Muscle of back (tissue), 11 donors: Measurements from ENCODE around the gene RBM6. TPM values are rescaled to one million over a fixed set of nuclear protein-coding genes. Genes with fewer than 3 reads are reported as not detected.
"Not testable (repeated sequence)": the region's sequence is repeated elsewhere in the genome, so short reads cannot be mapped to it uniquely, and the experiment has no call there.

Source experiments
- DNase-seq, 3 donors: peaks; one replicate each; pipeline versions ENCODE4 v3.0.0 to v3.0.0-alpha.2; 2013
- polyA plus RNA-seq, 10 donors: library from polyadenylated mRNA; unstranded; fragments of 120-200 nt; gene quantifications; one replicate each; pipeline ENCODE4 v1.2.1, GENCODE V29; 2013; ENCODE audit not compliant: insufficient read length in 10 of 10

The RBM6 gene
- polyA plus RNA-seq, 10 donors = 50.5 to 97.3 (median 67.6) TPM

GRCh38 chr3:49976942-49977341 is 37.0 kb downstream of the RBM6 start:
- DNase-seq = no peak

DNA sequence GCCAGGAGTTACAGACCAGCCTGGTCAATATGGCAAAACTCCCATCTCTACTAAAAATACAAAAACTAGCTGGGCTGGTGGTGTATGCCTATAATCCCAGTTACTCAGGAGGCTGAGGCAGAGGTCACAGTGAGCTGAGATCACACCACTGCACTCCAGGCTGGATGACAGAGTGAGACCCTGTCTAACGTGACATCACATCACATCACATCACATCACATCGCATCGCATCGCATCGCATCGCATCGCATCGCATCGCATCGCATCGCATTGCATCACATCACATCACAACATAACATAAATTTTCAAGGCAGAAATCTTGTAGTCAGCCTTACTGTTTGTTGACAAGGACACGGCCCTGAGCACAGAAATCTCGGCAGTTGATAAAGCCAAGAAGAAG is 44.4 kb downstream of the RBM6 start:
- no peak for DNase-seq

- DNase-seq = no peak
Observed at GRCh38 chr3:49992326-49992725, 52.4 kb downstream of the RBM6 start.

DNA sequence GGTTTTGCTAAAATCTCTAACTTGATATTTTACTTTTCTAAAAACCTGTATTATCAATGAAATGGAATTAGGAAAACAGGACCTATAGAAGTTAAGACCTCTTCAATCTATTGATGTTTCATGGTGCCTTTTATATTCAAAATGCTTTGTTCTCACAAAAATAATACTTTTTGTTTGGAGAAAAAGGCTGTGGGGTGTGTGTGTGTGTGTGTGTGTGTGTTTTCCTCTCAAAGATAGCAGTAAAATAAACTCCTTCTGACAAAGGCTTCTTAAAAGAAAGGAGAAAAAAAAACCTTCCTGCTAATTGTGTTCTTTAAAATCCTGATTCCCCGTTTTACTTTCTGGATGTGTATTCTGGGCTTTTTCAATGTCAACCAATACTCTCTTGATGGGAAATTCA is 54.5 kb downstream of the RBM6 start:
- no peak for DNase-seq

DNA sequence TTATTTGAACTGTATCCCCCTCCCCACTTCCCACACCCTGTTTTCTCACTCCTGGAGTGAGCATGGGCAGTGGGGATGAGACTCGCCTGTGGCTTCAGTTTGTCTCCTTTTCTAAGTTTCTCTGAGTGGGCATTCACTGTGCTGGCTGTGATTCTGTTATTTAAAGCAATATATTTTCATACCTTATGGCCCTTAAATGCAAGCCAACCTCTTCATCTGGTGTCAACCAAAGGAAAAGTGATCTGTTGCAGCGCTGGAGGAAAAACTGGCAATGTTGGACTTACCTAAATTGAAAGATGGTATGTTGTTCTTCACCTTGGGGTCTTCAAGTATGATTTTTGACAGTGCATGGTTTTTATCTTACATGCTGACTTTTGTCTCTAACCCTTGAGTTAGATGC is 56.1 kb downstream of the RBM6 start:
- no peak for DNase-seq

GRCh38 chr3:49997862-49998261 is 57.9 kb downstream of the RBM6 start:
- DNase-seq = no peak

DNA sequence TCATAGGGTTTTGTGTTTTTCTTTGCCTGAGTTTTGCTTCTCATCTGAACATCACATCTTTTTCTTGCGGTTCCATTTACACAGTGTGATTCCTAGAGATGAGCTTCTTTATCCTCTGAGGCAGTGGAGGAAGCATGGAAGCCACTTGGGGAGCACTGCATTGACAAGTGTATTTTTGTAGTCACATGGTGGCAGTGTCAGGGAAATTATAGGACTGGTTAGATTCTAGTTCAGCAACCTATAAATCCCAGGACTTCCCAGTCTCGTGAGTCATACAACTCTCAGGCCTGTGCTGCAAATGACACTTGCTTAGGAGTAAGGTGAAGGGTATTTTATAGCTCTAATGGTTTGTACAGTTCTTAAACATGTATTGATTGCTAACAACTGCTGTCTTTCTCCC is 58.4 kb downstream of the RBM6 start:
- DNase-seq = no peak

DNA sequence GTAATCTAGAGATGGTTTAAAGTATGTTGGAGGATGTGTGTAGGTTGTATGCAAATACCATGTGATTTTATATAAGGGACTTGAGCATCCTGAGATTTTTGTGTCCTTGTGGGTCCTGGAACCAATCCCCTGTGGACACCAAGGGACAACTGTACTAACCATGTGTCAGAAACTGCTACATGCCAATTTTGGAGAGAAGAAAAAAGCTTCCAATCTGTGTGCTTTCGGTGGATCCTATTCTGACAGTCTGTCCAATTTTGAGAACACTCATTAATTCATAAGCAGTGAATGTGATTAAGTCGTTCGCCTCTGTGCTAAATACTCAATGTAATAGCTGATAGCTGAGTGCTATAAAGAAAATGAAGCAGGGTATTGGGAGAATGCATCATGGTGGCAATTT is 61.6 kb downstream of the RBM6 start:
- DNase-seq = no peak

DNA sequence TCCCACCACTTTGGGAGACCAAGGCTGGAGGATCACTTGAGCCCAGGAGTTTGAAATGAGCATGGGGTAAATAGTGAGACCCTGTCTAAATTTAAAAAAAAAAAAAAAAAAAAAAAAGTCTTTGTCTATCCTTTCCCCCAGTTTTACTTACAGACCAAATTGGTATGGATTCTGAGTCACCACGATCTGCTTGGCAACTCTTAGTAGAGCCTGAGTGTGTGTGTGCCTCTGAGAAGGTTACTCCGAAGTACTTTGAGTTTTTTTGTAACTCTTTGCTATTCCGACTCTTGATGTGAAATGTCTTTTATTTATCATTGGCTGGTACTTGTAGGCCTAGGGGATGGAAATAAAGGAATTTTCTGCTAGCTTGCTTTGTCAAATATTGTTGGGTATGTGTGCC is 63.3 kb downstream of the RBM6 start:
- DNase-seq = no peak

- DNase-seq = no peak
Observed at GRCh38 chr3:50003824-50004223, 63.9 kb downstream of the RBM6 start.

DNA sequence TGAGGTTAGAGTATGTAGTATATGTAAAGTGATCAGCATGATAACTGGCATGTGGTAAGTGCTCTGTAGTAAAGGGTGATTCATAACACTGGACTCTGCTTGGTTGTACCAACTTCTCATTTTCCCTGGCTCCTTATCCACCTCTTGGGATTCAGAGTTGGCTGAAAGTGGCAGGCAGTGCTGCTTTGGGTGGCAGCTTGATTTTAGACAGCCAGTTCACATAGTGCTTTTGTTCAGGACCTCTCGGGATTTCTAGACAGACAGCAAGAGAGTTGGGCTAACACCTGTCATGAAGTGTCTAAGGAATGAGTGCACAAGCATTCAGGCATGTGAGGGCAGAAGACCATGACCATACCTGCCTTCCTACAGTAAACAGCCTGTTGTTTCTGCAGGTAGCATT is 69.0 kb downstream of the RBM6 start:
- DNase-seq = no peak

DNA sequence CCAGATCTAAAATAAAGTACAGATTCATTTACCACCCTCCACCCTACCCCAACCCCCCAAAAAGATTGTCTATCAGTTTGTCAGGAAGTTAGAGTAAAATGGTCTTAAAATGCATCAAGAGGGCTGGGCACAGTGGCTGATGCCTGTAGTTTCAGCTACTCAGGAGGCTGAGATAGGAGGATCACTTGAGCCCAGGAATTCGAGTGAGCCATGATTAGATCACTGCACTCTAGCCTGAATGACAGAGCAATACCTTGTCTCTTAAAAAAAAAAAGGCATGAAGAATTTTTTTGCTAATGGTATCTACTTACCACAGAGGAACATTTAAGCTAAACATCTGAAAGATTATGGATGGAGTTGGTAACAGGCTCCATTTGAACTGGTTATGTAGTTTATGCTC is 71.0 kb downstream of the RBM6 start:
- no peak for DNase-seq

DNA sequence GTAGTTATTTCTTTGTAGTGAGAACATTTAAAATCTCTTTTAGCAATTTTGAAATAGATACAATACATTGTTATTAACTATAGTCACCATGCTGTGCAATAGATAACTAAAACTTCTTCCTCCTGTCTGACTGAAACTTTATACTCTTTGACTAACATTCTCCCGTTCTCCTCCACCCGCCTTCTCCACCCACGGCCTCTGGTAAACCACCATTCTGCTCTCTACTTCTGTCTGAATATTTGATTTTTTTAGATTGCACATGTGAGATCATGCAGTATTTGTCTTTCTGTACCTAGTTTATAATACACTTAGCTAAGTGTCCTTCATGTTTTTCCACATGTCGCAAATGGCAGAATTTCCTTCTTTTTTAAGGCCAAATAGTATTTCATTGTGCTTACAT is 76.0 kb downstream of the RBM6 start:
- no peak for DNase-seq

GRCh38 chr3:50028346-50028745 is 88.4 kb downstream of the RBM6 start:
- peak in 1 of 3 donors; percentile 10 for DNase-seq

GRCh38 chr3:50031201-50031600 is 91.3 kb downstream of the RBM6 start:
- DNase-seq = not testable (repeated sequence)

DNA sequence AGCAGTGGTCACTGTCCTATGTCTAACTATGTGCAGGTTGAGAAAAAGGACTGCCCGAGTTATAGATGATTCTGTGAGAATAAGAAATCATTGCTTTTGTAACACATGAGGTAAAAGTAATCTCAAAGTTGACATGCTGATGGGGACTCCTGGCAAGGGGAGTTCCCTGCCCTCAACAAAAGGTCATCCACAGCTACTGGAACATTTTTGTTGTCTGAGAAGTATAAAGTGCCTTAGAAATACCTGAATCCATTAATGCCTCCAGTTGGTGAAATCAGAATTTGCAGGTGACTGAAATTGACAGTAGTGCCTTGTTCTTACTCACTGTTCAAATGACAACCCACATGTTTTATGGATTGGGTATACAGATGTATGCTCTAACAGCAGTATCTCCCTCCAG is 105.0 kb downstream of the RBM6 start:
- no peak for DNase-seq

GRCh38 chr3:50047426-50047825 is 107.5 kb downstream of the RBM6 start:
- DNase-seq = no peak

GRCh38 chr3:50050361-50050760 is 110.4 kb downstream of the RBM6 start:
- DNase-seq = peak in 2 of 3 donors; percentile 9 to 30

DNA sequence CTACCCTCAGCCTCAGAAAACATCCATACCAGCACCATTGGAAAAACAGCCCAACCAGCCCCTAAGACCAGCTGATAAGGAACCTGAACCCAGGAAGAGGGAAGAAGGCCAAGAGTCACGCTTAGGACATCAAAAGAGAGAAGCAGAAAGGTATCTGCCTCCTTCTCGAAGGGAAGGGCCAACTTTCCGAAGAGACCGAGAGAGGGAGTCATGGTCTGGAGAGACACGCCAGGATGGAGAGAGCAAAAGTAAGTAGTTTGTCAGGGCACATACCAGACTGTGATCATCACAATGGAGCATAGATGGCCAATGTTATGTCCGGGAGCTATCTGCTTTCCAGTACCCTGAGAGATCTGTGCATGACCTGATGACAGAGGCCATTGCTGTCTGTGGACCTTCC is 117.8 kb downstream of the RBM6 start:
- no peak for DNase-seq

- no peak for DNase-seq
Observed at GRCh38 chr3:50068134-50068533, 128.2 kb downstream of the RBM6 start.

- DNase-seq = no peak
Observed at GRCh38 chr3:50078091-50078490, 138.1 kb downstream of the RBM6 start.

DNA sequence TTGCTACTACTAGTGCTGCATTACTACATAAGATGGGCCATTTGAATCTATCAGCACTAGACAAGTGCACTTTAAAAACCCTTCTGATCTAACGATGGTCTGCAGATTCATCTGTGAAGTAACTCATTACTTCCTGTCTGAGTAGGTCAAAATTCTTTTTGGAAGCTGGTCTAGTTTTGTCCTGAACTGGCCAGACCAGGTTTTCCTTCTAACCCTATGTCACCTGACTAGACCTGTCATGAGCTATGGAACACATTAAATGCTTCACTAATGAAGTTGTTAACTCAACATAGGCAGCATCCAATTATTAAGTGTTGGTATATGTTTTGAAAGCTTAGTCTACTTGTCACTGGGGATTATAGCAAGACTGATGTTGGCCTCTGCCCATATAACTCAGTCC is 138.7 kb downstream of the RBM6 start:
- no peak for DNase-seq

- not testable (repeated sequence) for DNase-seq
Observed at GRCh38 chr3:50084951-50085350, 145.0 kb downstream of the RBM6 start.

GRCh38 chr3:50088725-50089608 is 149.0 kb downstream of the RBM6 start, which contains the start of gene RBM5:
Gene RBM5 (plus strand): TSS chr3:50088919. CDS start chr3:50090435, 1,516 bp downstream.
- DNase-seq = peak; percentile 91 to 97 (median 94)
